IMR-90 (cell line): Measurements from ENCODE around the gene ZNF524. TPM values are rescaled to one million over a fixed set of nuclear protein-coding genes. Genes with fewer than 3 reads are reported as not detected.
"Not testable (repeated sequence)": the region's sequence is repeated elsewhere in the genome, so short reads cannot be mapped to it uniquely, and the experiment has no call there.

ENCODE experiments used
- ATAC-seq: fragments of 200-7000 bp; cut with Tn5 transposase; 2 replicates; pipeline ENCODE4 v1.9.1; 2020; ENCODE audit warnings: low read depth, mild to moderate bottlenecking, moderate library complexity
- BruUV-seq: library from RNA; stranded (reverse); fragments of 400-500 nt; replicated peaks from 2 replicates; lab custom pipeline; 2021; lab: Mats Ljungman, UMichigan
- CTCF ChIA-PET: fragments of 300-600 bp; formaldehyde crosslinking; extraction: SDS; loops from one replicate; lab custom pipeline; 2021; ENCODE audit warnings: antibody characterized with exemption; lab: Yijun Ruan, JAX
- POLR2A ChIA-PET: fragments of 300-600 bp; sonication (Branson Sonifier 250); formaldehyde crosslinking; loops from one replicate; lab custom pipeline; 2022; ENCODE audit warnings: antibody characterized with exemption; ENCODE audit not compliant: unreplicated experiment; lab: Charles Lee
- DNase-seq: peaks from one replicate; pipeline ENCODE4 v3.0.0; 2013
- H2AFZ ChIP-seq: replicated peaks from 2 replicates; pipeline ENCODE3; 2013; ENCODE audit warnings: low read length, mild to moderate bottlenecking; ENCODE audit not compliant: poor library complexity
- H2AK5ac ChIP-seq: 2 replicates; pipeline ENCODE4 v1.6.1; 2013; ENCODE audit warnings: low read depth, low read length, inconsistent platforms
- H2AK9ac ChIP-seq: replicated peaks from 2 replicates; pipeline ENCODE3; 2013; ENCODE audit warnings: mild to moderate bottlenecking, low read depth, low read length, moderate library complexity; ENCODE audit not compliant: poor library complexity
- H2BK120ac ChIP-seq: 2 replicates; pipeline ENCODE4 v1.6.1; 2013; ENCODE audit warnings: low read depth, low read length, inconsistent platforms
- H2BK15ac ChIP-seq: 3 replicates; pipeline ENCODE4 v1.6.1; 2013; ENCODE audit warnings: low read depth, low read length, inconsistent platforms
- H2BK20ac ChIP-seq: 2 replicates; pipeline ENCODE4 v1.6.1; 2013; ENCODE audit warnings: low read depth, mild to moderate bottlenecking, inconsistent platforms, low read length, moderate library complexity
- H2BK5ac ChIP-seq: 2 replicates; pipeline ENCODE4 v1.6.1; 2013; ENCODE audit warnings: mild to moderate bottlenecking, low read depth, low read length, inconsistent platforms; ENCODE audit not compliant: poor library complexity, severe bottlenecking
- H3K14ac ChIP-seq: replicated peaks from 2 replicates; pipeline ENCODE4 v1.6.1; 2013; ENCODE audit warnings: low read depth, low read length, inconsistent platforms
- H3K18ac ChIP-seq: 2 replicates; pipeline ENCODE4 v1.6.1; 2013; ENCODE audit warnings: low read depth, low read length, control low read depth
- H3K23ac ChIP-seq: 2 replicates; pipeline ENCODE4 v1.6.1; 2013; ENCODE audit warnings: low read depth, low read length, inconsistent platforms
- H3K27ac ChIP-seq: 2 replicates; pipeline ENCODE4 v1.5.1; 2013; ENCODE audit warnings: mild to moderate bottlenecking, control low read depth, low read length; ENCODE audit not compliant: insufficient read depth
- H3K27me3 ChIP-seq: 2 replicates; pipeline ENCODE4 v1.6.1; 2013; ENCODE audit warnings: low read length; ENCODE audit not compliant: control insufficient read depth, insufficient read depth
- H3K36me3 ChIP-seq: 2 replicates; pipeline ENCODE4 v1.6.1; 2013; ENCODE audit warnings: low read length, mixed read lengths; ENCODE audit not compliant: control insufficient read depth, insufficient read depth
- H3K4ac ChIP-seq: 2 replicates; pipeline ENCODE4 v1.6.1; 2013; ENCODE audit warnings: low read depth, low read length, inconsistent platforms
- H3K4me1 ChIP-seq: 2 replicates; pipeline ENCODE4 v1.6.1; 2013; ENCODE audit warnings: low read length, mixed read lengths; ENCODE audit not compliant: control insufficient read depth, insufficient read depth
- H3K4me2 ChIP-seq: 2 replicates; pipeline ENCODE4 v1.6.1; 2013; ENCODE audit warnings: low read depth, mild to moderate bottlenecking, control low read depth, low read length, moderate library complexity
- H3K4me3 ChIP-seq: 2 replicates; pipeline ENCODE4 v1.5.1; 2013; ENCODE audit warnings: low read depth, mild to moderate bottlenecking, control low read depth, low read length, moderate library complexity; ENCODE audit not compliant: insufficient read depth
- H3K56ac ChIP-seq: 2 replicates; pipeline ENCODE4 v1.6.1; 2013; ENCODE audit warnings: low read length, inconsistent platforms; ENCODE audit not compliant: insufficient read depth; ENCODE audit errors: extremely low read depth
- H3K79me1 ChIP-seq, 2 experiments: 2 replicates each; pipeline ENCODE4 v1.6.1; 2013; ENCODE audit warnings: low read length in 2 of 2, inconsistent platforms in 1 of 2, low read depth in 1 of 2
- H3K9ac ChIP-seq: 2 replicates; pipeline ENCODE4 v1.6.1; 2013; ENCODE audit warnings: low read depth, low read length, control low read depth
- H3K9me1 ChIP-seq: 2 replicates; pipeline ENCODE4 v1.6.1; 2013; ENCODE audit warnings: low read length, inconsistent platforms; ENCODE audit not compliant: insufficient read depth
- H3K9me3 ChIP-seq: 2 replicates; pipeline ENCODE4 v1.6.1; 2013; ENCODE audit warnings: low read length; ENCODE audit not compliant: control insufficient read depth, insufficient read depth
- H4K20me1 ChIP-seq: 2 replicates; pipeline ENCODE4 v1.6.1; 2013; ENCODE audit warnings: low read length, inconsistent platforms; ENCODE audit not compliant: insufficient read depth
- H4K5ac ChIP-seq: 2 replicates; pipeline ENCODE4 v1.6.1; 2013; ENCODE audit warnings: mild to moderate bottlenecking, low read depth, low read length, control low read depth
- H4K8ac ChIP-seq, 2 experiments: 2 replicates each; pipeline ENCODE4 v1.6.1; 2013; ENCODE audit warnings: low read depth in 2 of 2, low read length in 2 of 2, control low read depth in 1 of 2, inconsistent platforms in 1 of 2
- H4K91ac ChIP-seq: 2 replicates; pipeline ENCODE4 v1.6.1; 2013; ENCODE audit warnings: low read depth, low read length, inconsistent platforms; ENCODE audit not compliant: insufficient read depth
- WGBS, 2 experiments: methylation state at CpG; one replicate each; pipeline versions ENCODE4 v1.1.5 to v1.1.7; 2013; ENCODE audit warnings: missing lambda C conversion rate in 2 of 2; ENCODE audit not compliant: insufficient read length in 1 of 2; ENCODE audit errors: extremely low coverage in 2 of 2; 5-methylcytosine and 5-hydroxymethylcytosine counted together
- dilution Hi-C: fragments of 300-500 bp; cut with HindIII; formaldehyde crosslinking; loops from one replicate; pipeline ENCODE4 v1.14.3; 2018; ENCODE audit warnings: low sequenced_read_pairs; ENCODE audit not compliant: unreplicated experiment
- in situ Hi-C: fragments of 300-500 bp; cut with MboI; formaldehyde crosslinking; loops from 3 replicates; pipeline ENCODE4 v1.14.3; 2019; ENCODE audit warnings: low sequenced_read_pairs, inconsistent platforms, mixed read lengths
- intact Hi-C: fragments of 100-400 bp; cut with micrococcal nuclease; formaldehyde crosslinking; loops from 2 replicates; pipeline ENCODE4 v1.10.0; 2022
- polyA plus RNA-seq, 3 experiments: library from polyadenylated mRNA; depleted of rRNA; stranded (reverse); fragments of >200 nt; gene quantifications; 2 replicates each; pipeline ENCODE4 v1.2.3, GENCODE V29; 2012; ENCODE audit warnings: low replicate concordance in 1 of 3
- total RNA-seq: library from RNA; depleted of rRNA; stranded (reverse); fragments of >200 nt; gene quantifications from 2 replicates; pipeline ENCODE4 v1.2.3, GENCODE V29; 2012

Gene ZNF524
- total and polyA plus RNA-seq, 2 of the 4 experiments (the other 2 are of a cell fraction) = 2.3 to 6.6 TPM

- H3K23ac ChIP-seq, H2AFZ ChIP-seq, H3K27me3 ChIP-seq, H4K20me1 ChIP-seq, CTCF ChIA-PET, H2AK9ac ChIP-seq, H2AK5ac ChIP-seq, H3K56ac ChIP-seq, DNase-seq, ATAC-seq, H2BK15ac ChIP-seq, H3K9me3 ChIP-seq, H3K18ac ChIP-seq, H3K4ac ChIP-seq, H3K9ac ChIP-seq, H4K91ac ChIP-seq, H4K5ac ChIP-seq, H4K8ac ChIP-seq, H3K14ac ChIP-seq, intact Hi-C loops, BruUV-seq, H2BK5ac ChIP-seq, H3K27ac ChIP-seq, H3K4me2 ChIP-seq, H3K4me3 ChIP-seq, dilution Hi-C loops, H3K36me3 ChIP-seq, POLR2A ChIA-PET, H3K4me1 ChIP-seq, H3K9me1 ChIP-seq, in situ Hi-C loops, H2BK20ac ChIP-seq, H2BK120ac ChIP-seq, H3K79me1 ChIP-seq: not testable (repeated sequence)
- WGBS, 2 experiments = 93% methylated on average over 2 of the region's 5 CpGs; no CpG with 5 or more reads in 1 of the 2 experiments
Observed at GRCh38 chr19:55569477-55569876, 30.6 kb upstream of the ZNF524 start.

GRCh38 chr19:55573929-55574328, 26.2 kb upstream of the ZNF524 start:
- H3K18ac ChIP-seq, H2BK15ac ChIP-seq, CTCF ChIA-PET, H2BK120ac ChIP-seq, ATAC-seq, H3K4me2 ChIP-seq, DNase-seq, H3K9me3 ChIP-seq, H2AK5ac ChIP-seq, H3K27me3 ChIP-seq, H3K14ac ChIP-seq, H3K4me3 ChIP-seq, H3K4me1 ChIP-seq, H2BK20ac ChIP-seq, H2BK5ac ChIP-seq, H3K27ac ChIP-seq, H3K9ac ChIP-seq, H3K23ac ChIP-seq, H4K5ac ChIP-seq, H3K9me1 ChIP-seq, H4K20me1 ChIP-seq, H3K56ac ChIP-seq, BruUV-seq, H3K79me1 ChIP-seq, H4K91ac ChIP-seq, H3K4ac ChIP-seq, in situ Hi-C loops, dilution Hi-C loops, intact Hi-C loops, H2AFZ ChIP-seq, H4K8ac ChIP-seq, H2AK9ac ChIP-seq: not testable (repeated sequence)
- no CpG with 5 or more reads among the region's 6 CpGs for WGBS, 2 experiments
- POLR2A ChIA-PET = interaction anchor here (1.1 kb wide), 1 partner anchor 25 kb away, joined by 10 read pairs; the partner anchor contains the start of gene FIZ1
- peaks cover 14% of the 10 kb centered on the region for H3K36me3 ChIP-seq
